H9 (cell line): Measurements from ENCODE around the gene NDUFS2. TPM values are rescaled to one million over a fixed set of nuclear protein-coding genes. Genes with fewer than 3 reads are reported as not detected.

Experiments
- DNase-seq: peaks from one replicate; pipeline ENCODE4 v3.0.0-alpha.2; 2017
- H2AFZ ChIP-seq: one replicate; pipeline ENCODE4 v1.6.1; 2013; ENCODE audit warnings: mild to moderate bottlenecking, low read length, control low read depth, moderate library complexity
- H2AK5ac ChIP-seq: 2 replicates; pipeline ENCODE4 v1.6.1; 2013; ENCODE audit warnings: low read length, control low read depth, mixed read lengths; ENCODE audit not compliant: insufficient read length
- H2BK120ac ChIP-seq: one replicate; pipeline ENCODE4 v1.6.1; 2013; ENCODE audit warnings: low read depth, mild to moderate bottlenecking, low read length, control low read depth, inconsistent platforms; ENCODE audit not compliant: poor library complexity, severe bottlenecking
- H2BK12ac ChIP-seq: 2 replicates; pipeline ENCODE4 v1.6.1; 2013; ENCODE audit warnings: low read length, control low read depth, mixed read lengths, low read depth; ENCODE audit not compliant: insufficient read length
- H2BK15ac ChIP-seq: 2 replicates; pipeline ENCODE4 v1.6.1; 2013; ENCODE audit warnings: low read depth, low read length, control low read depth
- H2BK20ac ChIP-seq: one replicate; pipeline ENCODE4 v1.6.1; 2013; ENCODE audit warnings: low read depth, mild to moderate bottlenecking, low read length, control low read depth, inconsistent platforms; ENCODE audit not compliant: poor library complexity, severe bottlenecking
- H2BK5ac ChIP-seq: 2 replicates; pipeline ENCODE4 v1.6.1; 2013; ENCODE audit warnings: low read length, control low read depth, mixed read lengths; ENCODE audit not compliant: insufficient read length
- H3K14ac ChIP-seq: 2 replicates; pipeline ENCODE4 v1.6.1; 2013; ENCODE audit warnings: low read length, control low read depth; ENCODE audit not compliant: insufficient read depth
- H3K18ac ChIP-seq: 2 replicates; pipeline ENCODE4 v1.6.1; 2013; ENCODE audit warnings: low read depth, mild to moderate bottlenecking, mixed read lengths, low read length, control low read depth; ENCODE audit not compliant: insufficient read length
- H3K23ac ChIP-seq: 2 replicates; pipeline ENCODE4 v1.6.1; 2013; ENCODE audit warnings: low read length, control low read depth, mixed read lengths, low read depth; ENCODE audit not compliant: insufficient read length
- H3K23me2 ChIP-seq: 2 replicates; pipeline ENCODE4 v1.6.1; 2013; ENCODE audit warnings: low read depth, mild to moderate bottlenecking, mixed read lengths, low read length, control low read depth; ENCODE audit not compliant: insufficient read length, poor library complexity, severe bottlenecking
- H3K27ac ChIP-seq: 2 replicates; pipeline ENCODE4 v1.5.1; 2013; ENCODE audit warnings: low read length, control low read depth, mixed read lengths, low read depth; ENCODE audit not compliant: insufficient read length
- H3K27me3 ChIP-seq: 2 replicates; pipeline ENCODE4 v1.6.1; 2013; ENCODE audit warnings: low read length, control low read depth, inconsistent platforms; ENCODE audit not compliant: insufficient read depth
- H3K4ac ChIP-seq: 2 replicates; pipeline ENCODE4 v1.6.1; 2013; ENCODE audit warnings: low read depth, mild to moderate bottlenecking, control low read depth, inconsistent platforms, low read length, moderate library complexity
- H3K4me1 ChIP-seq: 2 replicates; pipeline ENCODE4 v1.6.1; 2013; ENCODE audit warnings: low read length, control low read depth, inconsistent platforms; ENCODE audit not compliant: insufficient read depth
- H3K4me2 ChIP-seq: 2 replicates; pipeline ENCODE4 v1.6.1; 2013; ENCODE audit warnings: low read length, control low read depth, mixed read lengths; ENCODE audit not compliant: insufficient read length, insufficient read depth
- H3K56ac ChIP-seq: 2 replicates; pipeline ENCODE4 v1.6.1; 2013; ENCODE audit warnings: low read depth, mild to moderate bottlenecking, mixed read lengths, low read length, control low read depth; ENCODE audit not compliant: insufficient read length
- H3K79me1 ChIP-seq: 2 replicates; pipeline ENCODE4 v1.6.1; 2013; ENCODE audit warnings: low read depth, mild to moderate bottlenecking, moderate library complexity, low read length, control low read depth, inconsistent platforms; ENCODE audit not compliant: insufficient read depth, poor library complexity, severe bottlenecking
- H3K79me2 ChIP-seq: 2 replicates; pipeline ENCODE4 v1.6.1; 2013; ENCODE audit warnings: low read length, control low read depth, inconsistent platforms; ENCODE audit not compliant: insufficient read depth
- H3K9ac ChIP-seq: 2 replicates; pipeline ENCODE4 v1.6.1; 2013; ENCODE audit warnings: low read length, control low read depth, mixed read lengths; ENCODE audit not compliant: insufficient read length; ENCODE audit errors: extremely low read depth
- H3K9me3 ChIP-seq: one replicate; pipeline ENCODE4 v1.6.1; 2013; ENCODE audit warnings: low read depth, low read length, inconsistent platforms; ENCODE audit not compliant: control insufficient read depth
- H3T11ph ChIP-seq: one replicate; pipeline ENCODE4 v1.6.1; 2013; ENCODE audit warnings: mild to moderate bottlenecking, low read length, control low read depth, inconsistent platforms
- H4K20me1 ChIP-seq: one replicate; pipeline ENCODE4 v1.6.1; 2013; ENCODE audit not compliant: control insufficient read depth, insufficient read length, insufficient read depth
- H4K5ac ChIP-seq: 2 replicates; pipeline ENCODE4 v1.6.1; 2013; ENCODE audit warnings: low read depth, mild to moderate bottlenecking, mixed read lengths, low read length, control low read depth; ENCODE audit not compliant: insufficient read length
- H4K8ac ChIP-seq: replicated peaks from 2 replicates; pipeline ENCODE4 v1.6.1; 2013; ENCODE audit warnings: low read length, control low read depth, mixed read lengths, low read depth; ENCODE audit not compliant: insufficient read length
- H4K91ac ChIP-seq: 2 replicates; pipeline ENCODE4 v1.6.1; 2013; ENCODE audit warnings: low read depth, mild to moderate bottlenecking, moderate library complexity, mixed read lengths, low read length, control low read depth; ENCODE audit not compliant: insufficient read length
- H3K27ac Mint-ChIP-seq, 3 experiments: 2 replicates in 2 of 3; 3 replicates in 1 of 3; pipeline ENCODE4 v1.8.0; 2020 to 2021; ENCODE audit warnings: mixed read lengths in 3 of 3, mild to moderate bottlenecking in 1 of 3, moderate library complexity in 1 of 3
- H3K27me3 Mint-ChIP-seq: 2 replicates; pipeline ENCODE4 v1.8.0; 2021; ENCODE audit warnings: low read depth, mild to moderate bottlenecking, moderate library complexity, mixed read lengths
- H3K36me3 Mint-ChIP-seq, 3 experiments: 2 replicates in 2 of 3; 3 replicates in 1 of 3; pipeline ENCODE4 v1.8.0; 2020 to 2021; ENCODE audit warnings: low read depth in 3 of 3, mixed read lengths in 3 of 3; ENCODE audit not compliant: insufficient read depth in 1 of 3
- H3K4me1 Mint-ChIP-seq, 2 experiments: 2 replicates each; pipeline ENCODE4 v1.8.0; 2020; ENCODE audit warnings: mixed read lengths in 2 of 2
- H3K4me3 Mint-ChIP-seq, 2 experiments: 2 replicates in 1 of 2; 3 replicates in 1 of 2; pipeline ENCODE4 v1.8.0; 2020 to 2021; ENCODE audit warnings: mild to moderate bottlenecking in 2 of 2, mixed read lengths in 2 of 2, moderate library complexity in 1 of 2
- H3K9me3 Mint-ChIP-seq, 2 experiments: 2 replicates in 1 of 2; 3 replicates in 1 of 2; pipeline ENCODE4 v1.8.0; 2020; ENCODE audit warnings: mild to moderate bottlenecking in 2 of 2, mixed read lengths in 2 of 2, moderate library complexity in 1 of 2
- CTCF ChIP-seq: fragments of 200-600 bp; sonication (generic); conservative IDR thresholded peaks from 3 replicates; pipeline ENCODE4 v1.8.0; 2021; ENCODE audit warnings: antibody characterized with exemption, mild to moderate bottlenecking
- WGBS: extraction: QIAGEN DNeasy Blood & Tissue Kit; methylation state at CpG from one replicate; pipeline ENCODE4 v1.1.7; 2013; ENCODE audit warnings: missing lambda C conversion rate, low lambda C conversion rate, mixed read lengths; ENCODE audit not compliant: insufficient read length; ENCODE audit errors: extremely low coverage; 5-methylcytosine and 5-hydroxymethylcytosine counted together
- total RNA-seq: library from RNA; stranded (reverse); gene quantifications from 2 replicates; pipeline ENCODE4 v1.2.1, GENCODE V29; 2021

NDUFS2 gene
- total RNA-seq, 1 experiment from 2014 or later: 84.5 TPM

GRCh38 chr1:161227196-161227871 is 25.2 kb downstream of the NDUFS2 start:
- H2BK15ac ChIP-seq: no peak overlapping the region
- no peaks in the 10 kb centered on the region for H3K9me3 ChIP-seq
- no CpG with 5 or more reads among the region's 11 CpGs for WGBS
- H3K23me2 ChIP-seq: no peaks in the 10 kb centered on the region
- peak overlapping the region; percentile 79 for H3K4me2 ChIP-seq
- H3K18ac ChIP-seq: no peak overlapping the region
- no peak overlapping the region for H2BK5ac ChIP-seq
- Mint-ChIP-seq H3K9me3 (no peaks in the 10 kb centered on the region), H3K4me3 (peak overlapping the region; percentile 99 to 100), H3K36me3 (peaks cover 18 to 22% (median 20%) of the 10 kb centered on the region in 3 experiments; a peak in 6 of 7 replicates), H3K4me1 (peaks cover 23 to 40% of the 10 kb centered on the region in 2 experiments), H3K27ac (peak overlapping the region; percentile 62 to 99 (median 98); a peak in 4 of 7 replicates), H3K27me3 (no peaks in the 10 kb centered on the region)
- no peak overlapping the region for H3K56ac ChIP-seq
- no peaks in the 10 kb centered on the region for H3K79me1 ChIP-seq
- H3K27me3 ChIP-seq: no peaks in the 10 kb centered on the region
- no peaks in the 10 kb centered on the region for H4K20me1 ChIP-seq
- no peak overlapping the region for H3K14ac ChIP-seq
- H3K23ac ChIP-seq: no peak overlapping the region
- H3K27ac ChIP-seq: no peak overlapping the region
- peak; percentile 78 for DNase-seq
- no peak overlapping the region for H4K91ac ChIP-seq
- H3K79me2 ChIP-seq: no peaks in the 10 kb centered on the region
- no peak overlapping the region for H2BK20ac ChIP-seq
- H2AK5ac ChIP-seq: no peak overlapping the region
- H3T11ph ChIP-seq: no peak overlapping the region
- no peak overlapping the region for H3K4ac ChIP-seq
- no peak overlapping the region for H2AFZ ChIP-seq
- no peak overlapping the region for H3K9ac ChIP-seq
- no peak overlapping the region for H4K8ac ChIP-seq
- no peak overlapping the region for H2BK12ac ChIP-seq
- H3K4me1 ChIP-seq: peaks cover 8% of the 10 kb centered on the region; the same call in 1 of the 2 replicates
- H4K5ac ChIP-seq: no peak overlapping the region
- TF ChIP-seq CTCF: peak; percentile 94
- no peak overlapping the region for H2BK120ac ChIP-seq
